Esophagus muscularis mucosa (tissue), 4 donors: ENCODE measurements around the gene CFAP92. TPM values are rescaled to one million over a fixed set of nuclear protein-coding genes. Genes with fewer than 3 reads are reported as not detected.

Experiments used
- DNase-seq: peaks from one replicate; pipeline ENCODE4 v3.0.0-alpha.2; 2017; ENCODE audit errors: extremely low spot score
- H3K27ac ChIP-seq, 4 donors: fragments of 200-600 bp; sonication (generic); replicated peaks in 1 of 4; 1 replicate in 3 of 4; 2 replicates in 1 of 4; pipeline ENCODE4 v1.5.1; 2016 to 2019; ENCODE audit warnings: mild to moderate bottlenecking in 1 of 4
- H3K27me3 ChIP-seq, 4 donors: fragments of 200-600 bp; sonication (generic); one replicate each; pipeline versions ENCODE4 v1.5.1 to v1.6.0; 2016 to 2019
- H3K36me3 ChIP-seq, 4 donors: fragments of 200-600 bp; sonication (generic); one replicate each; pipeline ENCODE4 v1.5.1; 2016 to 2019
- H3K4me1 ChIP-seq, 4 donors: fragments of 200-600 bp; sonication (generic); one replicate each; pipeline ENCODE4 v1.5.1; 2016 to 2019
- H3K4me3 ChIP-seq, 4 donors: fragments of 200-600 bp; sonication (generic); 1 replicate in 2 of 4; 2 replicates in 2 of 4; pipeline ENCODE4 v1.5.1; 2016 to 2019; ENCODE audit warnings: mild to moderate bottlenecking in 4 of 4, moderate library complexity in 1 of 4
- H3K9me3 ChIP-seq, 4 donors: fragments of 200-600 bp; sonication (generic); 1 replicate in 3 of 4; 2 replicates in 1 of 4; pipeline ENCODE4 v1.5.1; 2016 to 2019
- EP300 ChIP-seq: sonication (generic); formaldehyde crosslinking; IDR thresholded peaks from one replicate; pipeline ENCODE4 v1.6.1; 2017; ENCODE audit warnings: antibody characterized with exemption
- POLR2A ChIP-seq: fragments of 450-650 bp; IDR thresholded peaks from one replicate; pipeline ENCODE4 v1.6.1; 2017; ENCODE audit warnings: antibody characterized with exemption, moderate library complexity, mild to moderate bottlenecking, low read depth
- POLR2AphosphoS5 ChIP-seq, 2 donors: sonication (generic); formaldehyde crosslinking; IDR thresholded peaks; one replicate each; pipeline ENCODE4 v1.6.1; 2017; ENCODE audit warnings: antibody characterized with exemption in 2 of 2
- WGBS: methylation state at CpG from one replicate; pipeline ENCODE4 v1.1.5; 2018; 5-methylcytosine and 5-hydroxymethylcytosine counted together
- intact Hi-C: fragments of 100-400 bp; cut with DNase I; formaldehyde crosslinking; loops from one replicate; pipeline ENCODE4 v1.15.1; 2023
- total RNA-seq, 4 donors: library from RNA; depleted of rRNA; stranded (reverse); fragments of >200 nt; gene quantifications; one replicate each; pipeline versions ENCODE4 v1.1.0 to v1.2.1, GENCODE V29; 2016
- TF ChIP-seq, protein P1 (sequence below), 3 experiments: fragments of 200-600 bp in 2 of 3; fragments of 450-650 bp in 1 of 3; sonication (generic) in 2 of 3; IDR thresholded peaks; one replicate each; pipeline ENCODE4 v1.5.1; 2017 to 2019; ENCODE audit warnings: antibody characterized with exemption in 3 of 3, mild to moderate bottlenecking in 2 of 3, moderate library complexity in 1 of 3

Gene CFAP92
- total RNA-seq, 4 donors from 2014 or later = 0.19 to 1.2 (median 0.47) TPM

DNA sequence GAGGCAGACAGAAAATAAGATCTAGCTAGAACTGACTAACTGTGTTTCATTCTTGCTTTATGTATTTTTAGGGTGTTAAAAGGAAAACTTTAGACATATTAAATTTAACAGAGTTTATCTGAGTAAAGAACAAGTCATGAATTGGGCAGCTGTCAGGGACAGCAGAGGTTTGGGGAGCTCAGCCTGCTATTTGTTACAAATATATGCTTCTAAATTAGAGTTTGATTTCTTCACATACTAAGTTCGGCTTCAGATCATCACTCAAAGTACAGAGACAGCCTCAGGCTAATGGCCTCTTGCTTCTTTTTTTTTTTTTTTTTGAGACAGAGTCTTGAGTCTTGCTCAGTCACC, 29.1 kb upstream of the CFAP92 start:
- intact Hi-C loops = no loop called here
- TF ChIP-seq EP300 (no peak), POLR2A (no peak), POLR2AphosphoS5 (IDR thresholded peaks at IDR 0.05) (no peak)
- TF ChIP-seq, protein P1, sequence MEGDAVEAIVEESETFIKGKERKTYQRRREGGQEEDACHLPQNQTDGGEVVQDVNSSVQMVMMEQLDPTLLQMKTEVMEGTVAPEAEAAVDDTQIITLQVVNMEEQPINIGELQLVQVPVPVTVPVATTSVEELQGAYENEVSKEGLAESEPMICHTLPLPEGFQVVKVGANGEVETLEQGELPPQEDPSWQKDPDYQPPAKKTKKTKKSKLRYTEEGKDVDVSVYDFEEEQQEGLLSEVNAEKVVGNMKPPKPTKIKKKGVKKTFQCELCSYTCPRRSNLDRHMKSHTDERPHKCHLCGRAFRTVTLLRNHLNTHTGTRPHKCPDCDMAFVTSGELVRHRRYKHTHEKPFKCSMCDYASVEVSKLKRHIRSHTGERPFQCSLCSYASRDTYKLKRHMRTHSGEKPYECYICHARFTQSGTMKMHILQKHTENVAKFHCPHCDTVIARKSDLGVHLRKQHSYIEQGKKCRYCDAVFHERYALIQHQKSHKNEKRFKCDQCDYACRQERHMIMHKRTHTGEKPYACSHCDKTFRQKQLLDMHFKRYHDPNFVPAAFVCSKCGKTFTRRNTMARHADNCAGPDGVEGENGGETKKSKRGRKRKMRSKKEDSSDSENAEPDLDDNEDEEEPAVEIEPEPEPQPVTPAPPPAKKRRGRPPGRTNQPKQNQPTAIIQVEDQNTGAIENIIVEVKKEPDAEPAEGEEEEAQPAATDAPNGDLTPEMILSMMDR (IDR thresholded peaks at IDR 0.05) = no peak
- H3K4me3 ChIP-seq = no peak overlapping the region
- H3K4me1 ChIP-seq = peaks cover 35 to 69% (median 52%) of the 10 kb centered on the region in 4 donors
- H3K27me3 ChIP-seq = no peaks in the 10 kb centered on the region
- H3K9me3 ChIP-seq = no peaks in the 10 kb centered on the region
- H3K36me3 ChIP-seq = no peaks in the 10 kb centered on the region
- peak overlapping the region; percentile 54 to 71 (median 60) for H3K27ac ChIP-seq
- 63% methylated on average over 1 of the region's 1 CpG for WGBS
- DNase-seq = no peak

- Histone ChIP-seq H3K36me3 (no peaks in the 10 kb centered on the region), H3K27ac (peak overlapping the region; percentile 54 to 71 (median 60)), H3K9me3 (no peaks in the 10 kb centered on the region), H3K4me1 (peaks cover 39 to 71% (median 53%) of the 10 kb centered on the region in 4 donors), H3K27me3 (no peaks in the 10 kb centered on the region), H3K4me3 (no peak overlapping the region)
- intact Hi-C loops = no loop called here
- WGBS = 56% methylated on average over 13 of the region's 15 CpGs
- TF ChIP-seq, protein P1 (IDR thresholded peaks at IDR 0.05) = no peak
- TF ChIP-seq POLR2AphosphoS5 (IDR thresholded peaks at IDR 0.05) (peak; percentile 73 to 87), POLR2A (no peak)
- peak; percentile 94 for DNase-seq
Measured at GRCh38 chr3:129022114-129023007, 28.5 kb upstream of the CFAP92 start.

GRCh38 chr3:129021140-129021551, 27.3 kb upstream of the CFAP92 start:
- H3K36me3 ChIP-seq = no peaks in the 10 kb centered on the region
- H3K27ac ChIP-seq = peak overlapping the region in 2 of 4 donors; percentile 6 to 59
- no peak for TF ChIP-seq POLR2AphosphoS5 (IDR thresholded peaks at IDR 0.05)
- TF ChIP-seq EP300 = no peak
- TF ChIP-seq, protein P1 (IDR thresholded peaks at IDR 0.05) = no peak
- no peak for TF ChIP-seq POLR2A
- H3K4me3 ChIP-seq = no peak overlapping the region
- intact Hi-C loops = no loop called here
- WGBS = 64% methylated on average over 5 of the region's 6 CpGs
- DNase-seq = no peak
- H3K4me1 ChIP-seq = peaks cover 40 to 70% (median 53%) of the 10 kb centered on the region in 4 donors
- H3K9me3 ChIP-seq = no peaks in the 10 kb centered on the region
- H3K27me3 ChIP-seq = no peaks in the 10 kb centered on the region

GRCh38 chr3:129020691-129021090, 26.8 kb upstream of the CFAP92 start:
- Histone ChIP-seq H3K4me3 (no peak overlapping the region), H3K4me1 (peaks cover 40 to 70% (median 53%) of the 10 kb centered on the region in 4 donors), H3K9me3 (no peaks in the 10 kb centered on the region), H3K27me3 (no peaks in the 10 kb centered on the region), H3K36me3 (no peaks in the 10 kb centered on the region), H3K27ac (peak overlapping the region in 3 of 4 donors; percentile 6 to 59 (median 7))
- WGBS = 70% methylated on average over 2 of the region's 5 CpGs
- intact Hi-C loops = no loop called here
- no peak for TF ChIP-seq POLR2A
- TF ChIP-seq, protein P1 (IDR thresholded peaks at IDR 0.05) = no peak
- TF ChIP-seq EP300 = no peak
- TF ChIP-seq POLR2AphosphoS5 (IDR thresholded peaks at IDR 0.05) = no peak
- no peak for DNase-seq
